HepG2 (cell line): ENCODE data around the gene SMYD1. TPM values are rescaled to one million over a fixed set of nuclear protein-coding genes. Genes with fewer than 3 reads are reported as not detected.

ENCODE experiments used
- ATAC-seq: fragments of 200-7000 bp; cut with Tn5 transposase; 3 replicates; pipeline ENCODE4 v1.9.1; 2020; ENCODE audit warnings: mild to moderate bottlenecking, moderate library complexity
- BruUV-seq: library from RNA; stranded (reverse); fragments of 400-500 nt; replicated peaks from 2 replicates; lab custom pipeline; 2021; lab: Mats Ljungman, UMichigan
- CTCF ChIA-PET: fragments of 300-600 bp; formaldehyde crosslinking; extraction: SDS; loops from one replicate; lab custom pipeline; 2021; ENCODE audit warnings: low total read pairs, inconsistent platforms, low intra/inter-chr PET ratio; lab: Yijun Ruan, JAX
- POLR2A ChIA-PET: fragments of 350-600 bp; sonication (Branson Sonifier 250); formaldehyde crosslinking; loops from one replicate; lab custom pipeline; 2020; ENCODE audit warnings: antibody characterized with exemption, inconsistent platforms; lab: Yijun Ruan, JAX
- DNase-seq: peaks from one replicate; pipeline ENCODE4 v3.0.0-alpha.2; 2015; ENCODE audit warnings: low spot score
- FAIRE-seq: peaks from 3 replicates; lab custom pipeline; 2011; peaks lifted over from hg19 to GRCh38; lab: Jason Lieb, UNC
- H2AFZ ChIP-seq: one replicate; pipeline ENCODE4 v1.6.1; 2011; ENCODE audit warnings: low read length, inconsistent platforms
- H3K27ac ChIP-seq: fragments of 300-600 bp; 3 replicates; pipeline ENCODE4 v1.8.0; 2011; ENCODE audit warnings: mixed run types, mild to moderate bottlenecking, mixed read lengths, low read length, inconsistent platforms; ENCODE audit not compliant: insufficient read depth; ENCODE audit errors: extremely low read length
- H3K27me3 ChIP-seq, 2 experiments: fragments of 200-600 bp in 1 of 2; 2 replicates in 1 of 2; 3 replicates in 1 of 2; pipeline versions ENCODE4 v1.6.0 to v1.8.0; 2011; ENCODE audit warnings: low read length in 2 of 2, mild to moderate bottlenecking in 2 of 2, moderate library complexity in 2 of 2, inconsistent platforms in 1 of 2; ENCODE audit not compliant: insufficient read depth in 2 of 2, control insufficient read depth in 1 of 2
- H3K36me3 ChIP-seq, 2 experiments: fragments of 200-600 bp in 1 of 2; replicated peaks in 1 of 2; 2 replicates in 1 of 2; 3 replicates in 1 of 2; pipeline versions ENCODE4 v1.5.1 to v1.8.0; 2011; ENCODE audit warnings: low read length in 2 of 2, inconsistent platforms in 1 of 2; ENCODE audit not compliant: insufficient read depth in 2 of 2, control insufficient read depth in 1 of 2
- H3K4me1 ChIP-seq: 2 replicates; pipeline ENCODE4 v1.5.1; 2012; ENCODE audit warnings: low read length, inconsistent platforms; ENCODE audit not compliant: insufficient read depth
- H3K4me2 ChIP-seq: 2 replicates; pipeline ENCODE4 v1.6.0; 2011; ENCODE audit warnings: low read depth, low read length, inconsistent platforms
- H3K4me3 ChIP-seq, 3 experiments: fragments of 200-600 bp in 1 of 3; sonication (generic), shearing (Covaris generic) in 1 of 3; replicated peaks in 1 of 3; 2 replicates each; pipeline ENCODE4 v1.5.1; 2011 to 2016; ENCODE audit warnings: low read length in 3 of 3, inconsistent platforms in 2 of 3, low read depth in 2 of 3, mild to moderate bottlenecking in 2 of 3, control low read depth in 1 of 3, mixed read lengths in 1 of 3; ENCODE audit not compliant: insufficient read depth in 1 of 3
- H3K79me2 ChIP-seq: one replicate; pipeline ENCODE4 v1.6.1; 2011; ENCODE audit warnings: low read length, inconsistent platforms; ENCODE audit not compliant: insufficient read depth
- H3K9ac ChIP-seq: 2 replicates; pipeline ENCODE4 v1.6.0; 2011; ENCODE audit warnings: mild to moderate bottlenecking, low read depth, low read length, inconsistent platforms; ENCODE audit not compliant: insufficient read depth
- H3K9me3 ChIP-seq: 2 replicates; pipeline ENCODE4 v1.5.1; 2012; ENCODE audit warnings: mild to moderate bottlenecking, low read length
- H4K20me1 ChIP-seq: 2 replicates; pipeline ENCODE4 v1.6.0; 2011; ENCODE audit warnings: inconsistent platforms, mild to moderate bottlenecking, low read length, moderate library complexity; ENCODE audit not compliant: insufficient read depth
- ARNT ChIP-seq: fragments of 450-650 bp; IDR thresholded peaks from 2 replicates; pipeline ENCODE4 v1.6.1; 2017
- ATF7 ChIP-seq, 2 experiments: fragments of 450-650 bp in 1 of 2; sonication (generic) in 1 of 2; formaldehyde crosslinking in 1 of 2; IDR thresholded peaks; 2 replicates each; pipeline versions ENCODE4 v1.4.0 to v1.6.1; 2016 to 2020; ENCODE audit warnings: antibody characterized with exemption in 1 of 2, mild to moderate bottlenecking in 1 of 2, missing genetic modification reagents in 1 of 2
- EHMT2 ChIP-seq: fragments of 200-600 bp; sonication (generic); IDR thresholded peaks from 2 replicates; pipeline ENCODE4 v1.7.0; 2017; ENCODE audit warnings: antibody characterized with exemption, low read depth, low read length, borderline replicate concordance
- SRSF9 ChIP-seq: fragments of 200-400 bp; formaldehyde crosslinking; IDR thresholded peaks from 2 replicates; pipeline ENCODE4 v1.6.1; 2018; ENCODE audit warnings: borderline replicate concordance, mild to moderate bottlenecking, low read depth, low read length; ENCODE audit not compliant: insufficient read depth, poor library complexity, severe bottlenecking
- ZNF484 ChIP-seq: sonication (generic); formaldehyde crosslinking; IDR thresholded peaks from 2 replicates; pipeline ENCODE4 v1.5.1; 2020; ENCODE audit warnings: mild to moderate bottlenecking, low read depth, missing genetic modification reagents, borderline replicate concordance
- ZNF619 ChIP-seq: sonication (generic); formaldehyde crosslinking; IDR thresholded peaks from 2 replicates; pipeline ENCODE4 v1.4.0; 2020; ENCODE audit warnings: mild to moderate bottlenecking, missing genetic modification reagents
- WGBS: methylation state at CpG from one replicate; pipeline ENCODE4 v1.1.6; 2017; ENCODE audit warnings: low lambda C conversion rate; 5-methylcytosine and 5-hydroxymethylcytosine counted together
- in situ Hi-C: cut with HindIII; loops from 2 replicates; pipeline ENCODE4 v1.10.0; 2017; ENCODE audit warnings: low pct_unique_long_range_greater_than_20kb; ENCODE audit not compliant: extremely low pct_ligation_motif_present
- intact Hi-C: fragments of 100-400 bp; cut with micrococcal nuclease; formaldehyde crosslinking; loops from one replicate; pipeline ENCODE4 v1.10.0; 2022; ENCODE audit not compliant: unreplicated experiment
- polyA plus RNA-seq, 8 experiments: library from polyadenylated mRNA; depleted of rRNA in 3 of 8; stranded (reverse) in 7 of 8; unstranded in 1 of 8; fragments of >200 nt; fragmentation: Illumina TruSeq in 4 of 8; extraction: Trizol in 4 of 8; gene quantifications; 2 replicates each; pipeline versions ENCODE4 v1.2.1 to v1.2.3, GENCODE V29; 2011 to 2016; ENCODE audit warnings: low read depth in 4 of 8, missing spikeins in 1 of 8, mixed read lengths in 1 of 8; ENCODE audit not compliant: insufficient read depth in 1 of 8
- total RNA-seq, 5 experiments: library from RNA; depleted of rRNA; stranded (reverse); fragments of >200 nt; fragmentation: Illumina TruSeq; extraction: Trizol; gene quantifications; 2 replicates each; pipeline ENCODE4 v1.2.3, GENCODE V29; 2016; ENCODE audit warnings: low read depth in 1 of 5
- TF ChIP-seq, protein P1 (sequence below): sonication (generic); formaldehyde crosslinking; IDR thresholded peaks from 2 replicates; pipeline ENCODE4 v1.4.0; 2020; ENCODE audit warnings: mild to moderate bottlenecking, missing genetic modification reagents

SMYD1 gene
- total and polyA plus RNA-seq, 2 of the 13 experiments (the other 11 are each of a cell fraction or from before 2014, with no cell fraction given), result not detected

DNA sequence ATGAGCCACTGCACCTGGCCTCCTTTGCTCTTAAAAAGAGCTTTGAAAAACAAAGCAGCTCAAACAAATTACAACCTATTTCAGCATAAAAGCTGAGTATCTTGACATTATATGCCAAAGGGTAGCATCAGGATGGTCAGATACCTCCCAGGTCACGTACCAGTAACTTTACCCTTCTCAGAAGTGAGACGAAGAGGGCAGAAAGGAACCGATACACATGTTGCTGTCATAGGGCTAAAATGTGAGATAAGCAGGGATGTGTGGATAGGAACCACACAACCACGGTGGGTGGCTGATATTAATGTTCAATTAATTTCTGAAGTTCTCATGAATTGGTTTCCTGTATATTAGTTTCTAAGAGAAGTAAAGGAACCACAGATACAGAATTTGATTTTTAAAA is 38.7 kb upstream of the SMYD1 start:
- 96% methylated on average over 4 of the region's 4 CpGs for WGBS
- TF ChIP-seq ATF7 (IDR thresholded peaks at IDR 0.05), result no peak
- no peak for TF ChIP-seq ATF7 (CRISPR knock-in tag; IDR thresholded peaks at IDR 0.05)
- no peak for TF ChIP-seq EHMT2
- no peak for TF ChIP-seq ZNF619
- no peak for TF ChIP-seq ZNF484 (CRISPR knock-in tag)
- no peak for FAIRE-seq
- DNase-seq, result no peak
- H3K4me2 ChIP-seq, result no peak overlapping the region
- no peaks in the 10 kb centered on the region for H4K20me1 ChIP-seq
- no peaks in the 10 kb centered on the region; a peak in 1 of 5 replicates for H3K36me3 ChIP-seq
- H3K27ac ChIP-seq, result no peak overlapping the region
- H3K4me3 ChIP-seq, result no peak overlapping the region
- H2AFZ ChIP-seq, result no peak overlapping the region
- in situ Hi-C loops (no loop called here), intact Hi-C loops (no loop called here)
- no peaks in the 10 kb centered on the region for H3K27me3 ChIP-seq
- no peaks in the 10 kb centered on the region for H3K4me1 ChIP-seq
- ChIA-PET CTCF (no interaction called here), POLR2A (no interaction called here)
- H3K79me2 ChIP-seq, result no peaks in the 10 kb centered on the region
- no peaks in the 10 kb centered on the region for H3K9me3 ChIP-seq
- no peak for ATAC-seq
- no peak overlapping the region for H3K9ac ChIP-seq
- no TSS peak for BruUV-seq

DNA sequence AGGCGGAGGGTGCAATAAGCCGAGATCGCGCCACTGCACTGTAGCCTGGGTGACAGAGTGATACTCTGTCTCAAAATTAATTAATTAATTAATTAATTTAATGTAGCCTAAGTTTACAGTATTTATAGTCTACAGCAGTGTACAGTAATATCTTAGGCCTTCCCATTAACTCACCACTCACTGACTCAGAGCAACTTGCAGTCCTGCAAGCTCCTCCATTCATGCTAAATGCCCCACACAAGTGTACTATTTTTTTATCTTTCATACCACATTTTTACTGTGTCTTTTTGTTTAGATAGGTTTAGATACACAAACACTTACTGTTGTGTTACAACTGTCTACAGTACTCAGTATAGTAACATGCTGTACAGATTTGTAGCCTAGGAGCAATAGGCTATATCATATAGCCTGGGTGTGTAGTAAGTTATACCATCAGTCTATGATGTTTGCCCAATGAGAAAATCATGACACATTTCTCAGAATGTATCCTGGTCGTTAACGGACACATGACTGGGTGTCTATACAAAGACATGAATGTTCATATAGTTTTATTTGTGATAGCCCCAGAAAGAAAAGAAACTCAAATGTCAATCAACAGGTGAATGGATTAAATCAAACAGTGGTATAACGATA is 35.4 kb upstream of the SMYD1 start:
- no peaks in the 10 kb centered on the region for H3K9me3 ChIP-seq
- no peak overlapping the region for H3K4me2 ChIP-seq
- H3K27me3 ChIP-seq, result no peaks in the 10 kb centered on the region
- DNase-seq (no peak), FAIRE-seq (no peak), ATAC-seq (no peak)
- no peaks in the 10 kb centered on the region; a peak in 1 of 5 replicates for H3K36me3 ChIP-seq
- WGBS, result 95% methylated on average over 7 of the region's 7 CpGs
- TF ChIP-seq SRSF9 (no peak), ARNT (no peak)
- TF ChIP-seq, protein P1, sequence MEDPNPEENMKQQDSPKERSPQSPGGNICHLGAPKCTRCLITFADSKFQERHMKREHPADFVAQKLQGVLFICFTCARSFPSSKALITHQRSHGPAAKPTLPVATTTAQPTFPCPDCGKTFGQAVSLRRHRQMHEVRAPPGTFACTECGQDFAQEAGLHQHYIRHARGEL, result no peak
- in situ Hi-C loops (no loop called here), intact Hi-C loops (no loop called here)
- ChIA-PET POLR2A (interaction anchor here (1.1 to 2.0 kb wide), 2 partner anchors 15 to 23 kb away, joined by 4 to 5 read pairs; partner anchors contain the start of gene RNU2-63P), CTCF (no interaction called here)
- no peak overlapping the region for H3K4me3 ChIP-seq
- H3K27ac ChIP-seq, result no peak overlapping the region
- H2AFZ ChIP-seq, result no peak overlapping the region
- no TSS peak for BruUV-seq
- H3K9ac ChIP-seq, result no peak overlapping the region
- H4K20me1 ChIP-seq, result no peaks in the 10 kb centered on the region
- no peaks in the 10 kb centered on the region for H3K79me2 ChIP-seq
- no peaks in the 10 kb centered on the region for H3K4me1 ChIP-seq
